HFFc6 (cell line): Measurements from ENCODE around the gene NUMA1. TPM values are rescaled to one million over a fixed set of nuclear protein-coding genes. Genes with fewer than 3 reads are reported as not detected.

ENCODE experiments used
- DNase-seq: peaks from one replicate; pipeline ENCODE4 v3.0.0-alpha.2; 2018
- H3K27ac Mint-ChIP-seq: 2 replicates; pipeline ENCODE4 v1.8.0; 2020; ENCODE audit warnings: mild to moderate bottlenecking, mixed read lengths
- H3K27me3 Mint-ChIP-seq: 2 replicates; pipeline ENCODE4 v1.8.0; 2021; ENCODE audit warnings: mild to moderate bottlenecking, moderate library complexity, mixed read lengths; ENCODE audit not compliant: insufficient read depth
- H3K36me3 Mint-ChIP-seq: 2 replicates; pipeline ENCODE4 v1.8.0; 2021; ENCODE audit warnings: low read depth, mixed read lengths
- H3K4me1 Mint-ChIP-seq: 2 replicates; pipeline ENCODE4 v1.8.0; 2020; ENCODE audit warnings: low read depth, mixed read lengths
- H3K4me3 Mint-ChIP-seq: 2 replicates; pipeline ENCODE4 v1.8.0; 2020; ENCODE audit warnings: mild to moderate bottlenecking, moderate library complexity, mixed read lengths
- H3K9me3 Mint-ChIP-seq: 2 replicates; pipeline ENCODE4 v1.8.0; 2020; ENCODE audit warnings: mild to moderate bottlenecking, mixed read lengths
- CTCF ChIP-seq: fragments of 200-600 bp; sonication (generic); IDR thresholded peaks from 2 replicates; pipeline ENCODE4 v1.5.0; 2021; ENCODE audit warnings: antibody characterized with exemption, mild to moderate bottlenecking
- long read RNA-seq: library from polyadenylated mRNA; unstranded; transcript quantifications from one replicate; pipeline ENCODE4 v2.0.0, GENCODE V29; 2019
- total RNA-seq, 6 experiments: library from RNA; stranded (reverse); fragmentation: NEBNext Ultra II Directional; extraction: Animal tissue kit (Norgen Biotek cat#: 25700); gene quantifications; 2 replicates in 1 of 6; 3 replicates in 5 of 6; pipeline ENCODE4 v1.2.3, GENCODE V29; 2021

NUMA1 gene
- total RNA-seq = 100 to 1,000 TPM; 127 to 148 (median 137) TPM
- long read RNA-seq, partial matches to known transcripts = 25 of 40 reads
- long read RNA-seq, other reads (novel, unspliced or antisense) = 8 of 40 reads

GRCh38 chr11:72080326-72081183 is at the start of gene NUMA1, which contains the start of gene LRRC51:
TSS of gene NUMA1 (minus strand) at chr11:72080542. CDS start at chr11:72035943, 44,599 bp downstream.
TSS of gene LRRC51 (plus strand) at chr11:72080850. CDS start at chr11:72089084, 8,234 bp downstream.
- Mint-ChIP-seq H3K9me3 (no peaks in the 10 kb centered on the region), H3K36me3 (peaks cover 18% of the 10 kb centered on the region), H3K27me3 (peaks cover 4% of the 10 kb centered on the region)

GRCh38 chr11:72129381-72129780 is 49.0 kb upstream of the NUMA1 start:
- TF ChIP-seq CTCF = no peak

More at GRCh38 chr11:72080326-72081183, at the start of gene NUMA1, which contains the start of gene LRRC51:
- DNase-seq = peak; percentile 100
- Mint-ChIP-seq H3K27ac (peak within 1 kb of the TSS; percentile 97), H3K4me1 (peaks cover 54% of the 10 kb centered on the region), H3K4me3 (peak within 1 kb of the TSS; percentile 89)
- TF ChIP-seq CTCF = no peak

GRCh38 chr11:72127923-72128322 is 47.6 kb upstream of the NUMA1 start:
- Mint-ChIP-seq H3K9me3 (peaks cover 30% of the 10 kb centered on the region), H3K27me3 (no peaks in the 10 kb centered on the region), H3K27ac (no peak overlapping the region), H3K4me3 (no peak overlapping the region), H3K4me1 (peaks cover 14% of the 10 kb centered on the region), H3K36me3 (peaks cover 37% of the 10 kb centered on the region)
- TF ChIP-seq CTCF = no peak
- no peak for DNase-seq

More at GRCh38 chr11:72129381-72129780, 49.0 kb upstream of the NUMA1 start:
- no peak for DNase-seq
- no peak overlapping the region for H3K27ac Mint-ChIP-seq
- H3K9me3 Mint-ChIP-seq = peaks cover 29% of the 10 kb centered on the region
- H3K4me3 Mint-ChIP-seq = no peak overlapping the region
- peaks cover 12% of the 10 kb centered on the region for H3K4me1 Mint-ChIP-seq
- H3K36me3 Mint-ChIP-seq = peaks cover 34% of the 10 kb centered on the region
- H3K27me3 Mint-ChIP-seq = no peaks in the 10 kb centered on the region

- no peak for TF ChIP-seq CTCF
- peaks cover 19% of the 10 kb centered on the region for H3K4me1 Mint-ChIP-seq
- no peaks in the 10 kb centered on the region; the same call in 1 of the 2 replicates for H3K27me3 Mint-ChIP-seq
- no peak overlapping the region for H3K4me3 Mint-ChIP-seq
- peaks cover 37% of the 10 kb centered on the region for H3K36me3 Mint-ChIP-seq
- peaks cover 30% of the 10 kb centered on the region for H3K9me3 Mint-ChIP-seq
- no peak overlapping the region for H3K27ac Mint-ChIP-seq
- no peak for DNase-seq
Measured at GRCh38 chr11:72125956-72126355, 45.6 kb upstream of the NUMA1 start.

DNA sequence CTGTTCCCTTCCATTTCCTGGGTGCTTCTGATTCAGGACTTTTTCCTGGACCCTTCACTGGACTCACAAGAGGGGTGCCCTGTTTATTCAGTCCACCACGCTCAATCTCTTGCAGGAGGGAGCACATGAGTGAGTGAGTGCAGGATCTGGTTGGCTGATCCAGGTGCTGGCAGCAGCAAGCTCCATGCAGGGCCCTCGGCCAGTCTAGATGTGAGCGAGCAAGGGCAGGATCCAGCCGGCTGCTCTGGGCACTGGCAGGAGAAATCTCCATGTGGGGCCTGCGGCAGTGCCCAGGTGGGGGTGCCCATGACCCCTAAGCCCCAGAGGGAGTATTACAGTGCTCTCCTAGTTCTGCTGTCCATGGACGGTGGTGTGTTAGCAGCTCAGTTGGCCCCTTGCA is 43.7 kb upstream of the NUMA1 start:
- Mint-ChIP-seq H3K27ac (no peak overlapping the region), H3K36me3 (peaks cover 29% of the 10 kb centered on the region), H3K27me3 (no peaks in the 10 kb centered on the region; the same call in 1 of the 2 replicates), H3K9me3 (peaks cover 27% of the 10 kb centered on the region), H3K4me3 (no peak overlapping the region), H3K4me1 (peaks cover 21% of the 10 kb centered on the region)
- no peak for TF ChIP-seq CTCF
- no peak for DNase-seq
